A172 (cell line): ENCODE measurements around the gene APBA3. TPM values are rescaled to one million over a fixed set of nuclear protein-coding genes. Genes with fewer than 3 reads are reported as not detected.
A peak's percentile ranks its signal among the peaks of the same experiment; 100 is the strongest.

Source experiments
- DNase-seq: peaks from one replicate; pipeline ENCODE4 v3.0.0-alpha.2; 2015; ENCODE audit warnings: low spot score
- total RNA-seq: library from RNA; depleted of rRNA; stranded (reverse); fragments of >200 nt; shearing (Covaris generic); gene quantifications from 2 replicates; pipeline ENCODE4 v1.2.3, GENCODE V29; 2014

The APBA3 gene
- total RNA-seq, 1 experiment from 2014 or later = 28.7 TPM

- no peak for DNase-seq
These were observed 24.7 kb upstream of the APBA3 start, which contains the start of gene MATK for GRCh38 chr19:3785938-3786824. MATK (minus strand) TSS chr19:3786381; CDS start chr19:3785135, 1,246 bp downstream.

GRCh38 chr19:3785451-3785937 lies 24.0 kb upstream of the APBA3 start:
- no peak for DNase-seq

- peak; percentile 40 for DNase-seq
These were observed 23.3 kb upstream of the APBA3 start for GRCh38 chr19:3784607-3785450.

GRCh38 chr19:3783660-3784584 lies 22.4 kb upstream of the APBA3 start:
- no peak for DNase-seq

GRCh38 chr19:3782903-3783302 lies 21.4 kb upstream of the APBA3 start:
- no peak for DNase-seq

- no peak for DNase-seq
These were observed 20.8 kb upstream of the APBA3 start for GRCh38 chr19:3782330-3782729.

- DNase-seq = no peak
These were observed 20.1 kb upstream of the APBA3 start for GRCh38 chr19:3781603-3782002.

- no peak for DNase-seq
These were observed 19.4 kb upstream of the APBA3 start for GRCh38 chr19:3780786-3781304.

GRCh38 chr19:3778899-3779723 lies 17.6 kb upstream of the APBA3 start:
- no peak for DNase-seq

- DNase-seq = no peak
These were observed 16.8 kb upstream of the APBA3 start for GRCh38 chr19:3778104-3778867.

- no peak for DNase-seq
These were observed 15.1 kb upstream of the APBA3 start for GRCh38 chr19:3776479-3777040.

GRCh38 chr19:3775831-3776230 lies 14.3 kb upstream of the APBA3 start:
- no peak for DNase-seq

GRCh38 chr19:3775374-3775711 lies 13.9 kb upstream of the APBA3 start:
- no peak for DNase-seq

- DNase-seq = no peak
These were observed 13.3 kb upstream of the APBA3 start for GRCh38 chr19:3774621-3775373.

- DNase-seq = no peak
These were observed 12.5 kb upstream of the APBA3 start for GRCh38 chr19:3773814-3774515.

GRCh38 chr19:3771906-3772455 lies 10.5 kb upstream of the APBA3 start, which contains the start of gene RAX2:
RAX2 (minus strand) TSS chr19:3772228; CDS start chr19:3771742, 486 bp downstream.
- DNase-seq = no peak
